Occipital lobe (tissue), 2 donors: Measurements from ENCODE around the gene CALD1. TPM values are rescaled to one million over a fixed set of nuclear protein-coding genes. Genes with fewer than 3 reads are reported as not detected.

ENCODE experiments used
- DNase-seq: peaks from one replicate; lab custom pipeline; 2025; lab: John Stamatoyannopoulos, UW
- total RNA-seq: library from RNA; depleted of rRNA; stranded (reverse); fragments of >200 nt; gene quantifications from one replicate; pipeline ENCODE4 v1.2.3, GENCODE V29; 2014

Gene CALD1
- total RNA-seq, 1 donor from 2014 or later, result 29.5 TPM

DNA sequence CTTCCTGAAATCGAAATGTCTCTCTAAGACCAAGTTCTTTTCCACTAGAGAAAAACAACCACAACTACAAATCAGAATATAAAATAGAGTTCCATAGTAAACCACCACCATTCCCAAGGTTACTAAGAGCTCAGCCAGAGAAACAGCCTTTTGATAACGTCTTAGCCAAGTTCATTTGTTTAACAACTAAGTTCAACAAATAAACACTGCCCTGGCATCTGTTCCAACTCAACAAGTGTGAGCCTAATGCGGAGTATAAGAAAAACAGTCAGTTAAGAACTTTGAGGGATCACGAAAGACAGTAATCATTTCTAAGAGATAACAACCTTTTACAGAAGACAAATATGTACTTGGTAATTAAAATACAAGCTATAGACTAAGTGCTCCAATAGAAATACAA lies 77.3 kb downstream of the CALD1 start:
- DNase-seq, result no peak

DNA sequence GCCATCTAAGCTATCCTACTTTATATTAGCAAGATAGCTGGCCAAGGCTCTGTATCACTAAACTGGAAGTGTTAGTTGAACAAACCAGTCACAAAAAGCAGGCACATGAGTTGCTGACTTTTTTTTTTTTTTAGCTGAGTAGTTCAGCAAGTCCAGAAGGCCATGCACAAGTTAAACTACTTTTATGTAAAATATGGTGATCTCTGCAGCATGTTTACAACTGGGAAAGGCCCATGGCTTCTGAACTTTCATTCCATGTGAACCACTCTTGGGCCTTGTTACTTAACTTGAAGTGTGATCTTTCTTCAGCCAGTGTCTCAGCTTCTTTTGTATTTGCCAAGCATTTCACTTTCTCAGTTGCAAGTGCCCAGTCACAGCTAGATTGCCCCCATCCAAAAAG lies 78.5 kb downstream of the CALD1 start:
- DNase-seq, result no peak

DNA sequence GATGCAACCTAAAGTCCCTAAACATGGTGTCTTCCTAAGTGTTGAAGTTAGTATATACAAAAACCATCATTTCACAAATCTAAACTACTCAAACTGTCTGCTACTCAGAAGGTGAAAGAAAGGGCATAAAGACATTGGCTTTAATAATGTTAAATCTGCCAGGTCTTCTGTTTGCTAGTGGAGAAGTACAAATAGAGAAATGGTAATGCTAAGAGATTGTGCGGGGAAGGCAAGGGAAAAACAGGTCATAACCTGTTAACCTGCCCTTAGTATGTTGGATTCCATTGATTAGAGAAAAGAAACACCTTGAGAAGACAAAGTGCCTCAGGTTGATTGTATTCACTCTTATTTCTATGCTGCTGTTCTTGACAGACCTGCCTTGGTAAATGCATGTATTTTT lies 80.3 kb downstream of the CALD1 start:
- no peak for DNase-seq

DNA sequence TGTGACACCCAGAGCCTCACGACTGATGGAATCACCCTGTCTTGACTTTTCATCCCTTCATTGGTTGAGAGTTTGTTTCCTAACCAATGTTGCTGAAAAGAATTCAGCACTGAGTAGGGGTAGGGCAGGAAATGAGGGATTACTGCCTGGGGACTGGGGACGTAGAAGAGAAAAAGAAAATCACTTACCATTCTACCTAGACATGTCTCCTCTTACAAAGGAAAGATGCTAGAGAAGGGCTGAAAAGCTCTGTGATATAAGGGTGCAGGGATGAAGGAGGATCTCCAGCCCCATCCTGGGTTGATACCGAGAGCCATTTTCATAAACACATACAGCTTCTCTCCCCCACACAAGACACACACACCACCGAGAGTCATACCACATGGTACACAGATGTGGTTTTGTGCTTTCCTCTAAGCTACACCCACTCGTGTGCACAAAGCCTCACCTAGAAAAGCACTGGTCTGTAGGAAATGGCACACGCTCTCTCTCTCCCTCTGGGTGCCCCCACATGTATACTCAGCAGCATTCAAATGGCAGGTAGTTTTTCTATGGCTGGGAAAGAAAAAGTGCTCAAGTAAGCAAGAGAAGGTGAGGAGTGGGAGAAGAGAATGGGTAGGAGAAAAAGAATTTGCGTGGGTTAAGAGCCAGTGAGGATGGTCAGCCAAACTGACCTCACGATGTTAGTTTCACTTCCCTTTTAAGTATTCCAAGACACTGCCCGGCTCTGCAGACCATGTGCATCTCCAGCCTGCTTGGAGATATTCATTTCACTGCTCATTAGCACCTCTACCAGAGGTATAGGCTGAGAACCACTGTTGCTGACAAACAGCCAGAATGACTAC lies 85.8 kb downstream of the CALD1 start:
- DNase-seq, result no peak

DNA sequence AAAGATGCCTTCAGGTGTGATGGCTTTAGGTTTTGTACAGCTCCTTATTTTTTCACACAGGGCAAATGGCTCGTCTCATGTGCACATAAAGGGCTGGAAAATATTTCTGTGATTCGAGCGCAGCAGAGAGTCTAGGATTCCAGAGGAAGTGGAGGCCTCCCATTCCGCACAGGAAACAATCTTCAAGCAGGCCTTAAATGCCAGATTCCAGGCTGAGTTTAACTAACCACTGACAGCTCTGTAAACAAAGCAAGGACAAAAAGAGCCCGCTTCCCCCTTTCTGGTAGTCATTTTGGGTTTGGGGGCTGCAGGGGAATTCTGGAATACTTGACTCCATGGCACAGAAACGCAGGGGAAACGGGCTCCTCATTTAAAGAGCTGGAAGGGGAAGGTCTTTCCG lies 87.2 kb downstream of the CALD1 start:
- no peak for DNase-seq

DNA sequence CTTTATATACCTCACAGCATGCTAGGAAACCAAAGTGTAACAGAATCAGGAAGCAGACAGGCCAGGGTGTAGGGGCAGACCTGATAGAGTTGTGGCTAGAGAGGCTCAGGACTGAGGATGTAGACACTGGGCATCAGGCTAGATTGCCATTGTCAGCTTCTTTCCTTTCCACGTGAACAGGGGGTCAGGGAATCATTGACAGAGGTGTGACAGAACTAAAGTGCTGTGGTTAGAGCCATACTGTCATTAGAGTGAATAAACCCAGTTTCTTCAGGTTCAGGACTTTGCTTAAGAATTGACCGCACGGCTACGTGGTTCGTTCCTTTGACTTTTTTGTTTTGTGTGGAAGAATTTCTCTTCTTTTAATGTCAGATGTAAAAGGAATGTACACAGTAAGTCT lies 90.7 kb downstream of the CALD1 start:
- DNase-seq, result no peak

DNA sequence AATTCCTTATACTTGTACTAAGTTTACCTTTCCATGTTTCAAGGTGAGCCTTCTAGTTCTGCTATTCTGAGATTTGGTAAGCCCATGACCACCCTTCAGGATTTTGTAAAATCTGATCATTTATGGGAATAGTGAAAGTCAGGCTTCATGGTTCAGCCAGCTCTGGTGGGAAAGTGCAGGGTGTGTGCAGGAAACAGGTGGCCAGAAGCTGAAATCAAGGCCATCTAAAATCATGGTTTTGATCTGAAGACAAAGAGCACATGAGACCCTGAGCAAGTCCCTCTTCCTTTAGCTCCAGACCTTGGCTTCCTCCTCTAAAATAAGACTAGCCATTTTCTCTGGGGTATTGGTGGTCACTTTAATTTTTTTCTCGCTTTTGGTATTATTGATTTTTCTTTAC lies 91.3 kb downstream of the CALD1 start:
- no peak for DNase-seq

DNA sequence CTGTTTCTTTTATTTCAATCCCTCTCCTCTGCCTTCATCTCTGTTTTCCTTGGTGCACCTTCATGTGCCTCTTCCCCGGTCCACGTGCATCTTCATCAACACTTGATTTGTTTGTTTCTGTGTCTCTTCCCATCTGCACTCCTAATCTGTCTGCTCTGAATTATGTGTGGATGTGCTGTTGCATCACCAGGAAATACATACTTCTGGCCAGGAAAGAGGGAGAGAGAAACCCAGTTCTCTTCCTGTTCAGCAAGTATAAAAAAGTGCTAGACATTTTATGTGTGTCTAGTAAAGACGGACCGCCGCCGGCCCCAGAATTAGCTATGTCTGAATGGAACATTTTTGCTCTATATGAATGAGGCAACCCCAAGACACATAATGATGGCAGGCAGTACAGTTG lies 93.8 kb downstream of the CALD1 start:
- DNase-seq, result no peak

DNA sequence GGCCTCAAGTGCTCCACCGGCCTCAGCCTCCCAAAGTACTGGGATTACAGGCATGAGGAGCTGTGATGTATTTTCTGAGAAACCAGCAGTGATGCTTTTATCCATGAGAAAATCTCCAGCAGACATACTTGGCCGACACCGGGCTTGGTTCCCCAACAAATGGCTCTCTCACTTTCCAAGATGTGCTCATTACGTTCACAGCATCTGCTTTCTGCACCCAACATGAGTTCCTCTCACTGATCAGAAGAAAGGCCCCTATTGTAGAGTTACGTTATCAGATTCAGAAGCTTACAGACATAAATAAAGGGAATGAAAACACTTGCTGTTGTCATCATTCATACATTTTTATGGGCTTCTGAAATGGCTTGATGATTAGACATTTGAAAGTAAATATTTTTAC lies 95.0 kb downstream of the CALD1 start:
- DNase-seq, result no peak

DNA sequence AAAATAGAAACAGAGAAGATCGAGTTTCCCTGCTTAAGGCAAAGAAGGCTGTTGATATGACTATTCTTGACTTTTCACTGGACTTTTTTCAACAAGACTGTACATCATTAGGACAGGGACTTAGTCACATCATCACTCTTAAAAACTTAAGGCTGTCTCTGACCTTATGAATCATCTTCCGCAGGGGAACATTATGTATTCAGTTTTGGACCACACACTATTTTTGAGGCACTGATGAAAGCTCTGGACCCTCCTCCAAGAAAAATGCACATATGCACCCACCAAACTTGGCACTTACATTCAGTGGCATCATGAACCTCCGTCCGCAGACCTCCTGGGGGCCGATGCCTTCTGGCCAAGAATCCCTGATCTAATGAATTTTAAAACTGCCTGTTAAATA lies 96.4 kb downstream of the CALD1 start:
- no peak for DNase-seq

DNA sequence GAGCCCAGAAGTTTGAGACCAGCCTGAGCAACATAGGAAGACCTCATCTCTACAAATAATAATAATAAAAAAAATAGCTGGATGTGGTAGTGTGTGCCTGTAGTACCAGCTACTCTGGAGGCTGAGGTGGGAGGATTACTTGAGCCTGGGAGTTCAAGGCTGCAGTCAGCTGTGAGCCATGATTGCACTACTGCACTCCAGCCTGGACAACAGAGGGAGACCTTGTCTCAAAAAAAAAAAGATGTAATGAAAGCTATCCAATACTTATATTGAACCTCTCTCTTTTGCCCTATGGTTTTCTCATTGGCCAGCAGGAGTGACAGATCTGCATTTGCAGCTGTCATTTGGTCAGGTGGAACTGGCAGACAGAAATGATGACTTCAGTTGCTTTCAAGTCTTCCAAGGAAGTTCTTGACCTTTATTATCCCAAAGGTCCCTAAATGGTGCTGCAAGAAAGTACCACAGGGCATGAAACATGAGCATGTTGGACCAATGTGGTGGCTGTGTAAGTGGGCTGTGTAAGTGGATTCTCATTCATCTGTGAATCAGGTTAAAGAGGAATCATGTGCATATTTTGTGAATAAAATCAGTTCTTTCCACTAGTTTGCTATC lies 99.4 kb downstream of the CALD1 start:
- no peak for DNase-seq

DNA sequence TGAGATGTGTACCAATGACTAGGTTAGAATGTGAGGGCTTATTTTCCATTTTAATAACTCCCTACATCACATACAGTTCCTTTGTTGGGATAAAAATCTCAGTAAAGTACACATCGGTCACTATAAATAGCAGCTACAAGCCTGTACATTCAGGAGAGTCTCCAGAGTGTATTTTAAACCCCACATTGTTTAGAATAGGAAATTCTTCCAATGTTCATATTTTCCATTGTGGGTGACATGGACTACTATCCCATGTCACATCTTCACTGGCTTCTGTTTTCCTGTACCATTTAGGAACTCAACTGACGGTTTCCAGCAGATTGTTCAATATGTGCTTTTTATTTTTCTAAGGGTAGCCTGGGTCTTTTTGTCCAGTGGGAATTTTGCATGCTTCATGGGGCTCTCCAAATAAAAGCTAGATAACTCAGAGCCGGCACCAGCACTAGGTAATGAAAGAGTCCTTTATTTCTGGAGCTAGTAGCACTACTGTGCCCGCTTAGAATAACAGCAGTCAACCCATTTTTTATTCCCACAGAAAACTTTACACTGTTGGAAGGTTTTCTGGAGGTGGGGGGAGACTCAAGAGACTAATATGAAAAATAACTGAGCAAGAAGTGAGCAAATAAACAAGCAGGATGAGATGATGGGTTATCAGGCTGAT lies 100.5 kb downstream of the CALD1 start:
- DNase-seq, result no peak

DNA sequence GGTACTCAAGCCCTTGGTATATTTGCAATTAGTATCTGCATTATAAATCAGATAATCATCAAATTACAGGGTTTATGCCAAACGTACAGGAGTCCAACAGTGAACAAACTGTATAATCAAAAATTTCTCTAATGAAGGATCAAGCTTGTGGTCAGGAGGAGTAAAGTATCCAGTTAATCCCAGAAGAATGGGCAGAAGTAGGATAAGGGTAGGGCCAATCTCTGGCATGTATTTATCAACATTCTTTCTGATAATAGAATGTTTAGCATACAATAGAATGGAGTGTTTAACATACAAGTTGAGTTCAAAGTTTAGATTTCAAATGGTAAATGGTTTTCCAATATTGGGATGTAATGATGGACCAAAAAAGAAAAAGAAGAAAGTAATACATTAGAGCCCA lies 103.0 kb downstream of the CALD1 start:
- no peak for DNase-seq

DNA sequence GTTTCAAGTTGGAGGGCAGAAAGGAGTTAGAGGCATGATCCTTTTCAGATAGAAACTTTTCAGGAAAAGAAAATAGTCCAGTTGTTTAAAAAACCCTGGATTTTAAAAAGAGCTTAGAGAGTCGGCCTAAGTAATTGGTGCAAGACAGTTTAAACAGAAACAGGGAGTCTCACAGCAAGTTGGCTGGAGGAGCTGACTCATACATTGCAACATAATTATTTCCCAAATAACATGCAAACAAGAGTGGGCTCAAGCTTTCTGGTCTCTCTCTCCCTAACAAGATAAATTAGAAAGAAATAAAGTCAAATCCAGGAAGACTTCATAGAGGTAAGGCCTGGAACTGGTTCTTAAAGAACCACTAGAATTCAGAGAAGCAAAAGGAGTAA lies 106.5 kb downstream of the CALD1 start:
- DNase-seq, result no peak

DNA sequence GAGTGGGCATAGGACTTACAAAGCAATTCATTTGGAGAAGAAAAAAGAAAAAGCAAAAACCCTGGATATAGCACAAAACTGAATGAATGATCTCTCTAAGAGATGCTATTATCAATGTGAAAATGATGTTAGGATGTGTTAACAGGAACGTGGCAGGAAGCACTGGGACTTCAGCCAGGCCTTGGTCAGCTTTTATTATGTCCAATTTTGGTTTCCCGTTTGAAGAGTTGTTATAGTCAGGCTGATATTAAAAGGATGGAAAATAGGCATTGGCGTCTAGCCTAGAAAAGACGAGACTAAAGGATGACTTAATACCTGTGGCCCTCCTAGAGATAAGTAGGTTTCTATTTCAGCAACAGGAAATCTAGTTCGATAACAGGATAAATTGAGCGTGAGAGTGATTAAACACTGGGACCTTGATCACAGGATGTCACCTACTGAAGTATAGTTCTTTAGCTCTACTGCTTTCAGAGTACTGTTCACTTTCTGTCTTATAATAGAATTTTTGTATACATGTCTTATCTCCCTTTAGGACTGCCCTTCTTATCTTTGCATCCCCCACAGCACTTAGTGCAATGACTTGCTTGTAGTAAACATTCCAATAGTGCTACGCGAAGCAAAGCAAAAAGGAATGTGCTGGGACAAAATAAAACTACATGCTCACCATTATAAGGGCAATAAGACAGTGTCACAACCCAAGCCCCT lies 107.1 kb downstream of the CALD1 start:
- no peak for DNase-seq

DNA sequence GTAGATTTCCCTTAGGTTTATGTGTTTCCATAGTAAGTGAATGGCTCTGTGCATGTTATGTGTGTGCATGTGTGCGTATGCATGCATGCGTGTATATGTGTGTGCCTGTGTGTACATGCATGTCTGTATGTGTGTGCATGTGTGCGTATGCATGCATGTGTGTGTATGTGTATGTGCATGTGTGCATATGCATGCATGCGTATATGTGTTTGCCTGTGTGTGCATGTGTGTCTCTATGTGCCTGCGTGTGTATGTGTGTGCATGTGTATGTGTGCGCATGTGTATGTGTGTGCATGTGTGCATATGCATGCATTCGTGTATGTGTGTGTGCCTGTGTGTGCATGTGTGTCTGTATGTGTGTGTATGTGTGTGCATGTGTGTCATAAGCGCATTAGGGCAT lies 108.1 kb downstream of the CALD1 start:
- DNase-seq, result no peak

DNA sequence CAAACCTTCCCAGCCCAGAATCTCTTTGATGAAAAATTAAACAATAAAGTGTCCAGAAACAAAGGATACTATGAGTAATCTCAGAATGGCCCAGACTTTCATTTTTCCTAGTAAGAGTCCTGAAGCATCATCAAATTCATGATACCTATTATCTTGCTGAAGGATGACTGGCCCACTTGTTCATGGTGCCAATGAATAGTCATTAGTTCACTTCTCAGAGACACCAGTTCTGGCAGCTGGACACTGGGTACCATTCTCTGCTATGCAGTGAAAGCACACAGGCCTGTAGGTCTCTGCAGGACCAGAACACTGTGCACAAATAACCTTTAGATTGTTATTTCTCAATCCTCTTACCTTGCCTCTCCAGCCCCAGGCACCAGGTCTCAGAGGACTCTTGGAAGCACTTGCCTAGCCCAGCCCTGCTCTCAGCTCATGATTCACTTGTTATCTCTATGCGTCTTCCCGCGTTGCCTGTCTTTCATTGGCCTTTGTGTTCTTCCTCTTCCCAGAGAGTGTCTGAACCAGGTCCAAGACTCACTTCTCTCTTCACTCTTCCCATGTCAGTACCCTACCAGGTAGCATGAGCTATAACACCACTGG lies 108.8 kb downstream of the CALD1 start:
- DNase-seq, result no peak

DNA sequence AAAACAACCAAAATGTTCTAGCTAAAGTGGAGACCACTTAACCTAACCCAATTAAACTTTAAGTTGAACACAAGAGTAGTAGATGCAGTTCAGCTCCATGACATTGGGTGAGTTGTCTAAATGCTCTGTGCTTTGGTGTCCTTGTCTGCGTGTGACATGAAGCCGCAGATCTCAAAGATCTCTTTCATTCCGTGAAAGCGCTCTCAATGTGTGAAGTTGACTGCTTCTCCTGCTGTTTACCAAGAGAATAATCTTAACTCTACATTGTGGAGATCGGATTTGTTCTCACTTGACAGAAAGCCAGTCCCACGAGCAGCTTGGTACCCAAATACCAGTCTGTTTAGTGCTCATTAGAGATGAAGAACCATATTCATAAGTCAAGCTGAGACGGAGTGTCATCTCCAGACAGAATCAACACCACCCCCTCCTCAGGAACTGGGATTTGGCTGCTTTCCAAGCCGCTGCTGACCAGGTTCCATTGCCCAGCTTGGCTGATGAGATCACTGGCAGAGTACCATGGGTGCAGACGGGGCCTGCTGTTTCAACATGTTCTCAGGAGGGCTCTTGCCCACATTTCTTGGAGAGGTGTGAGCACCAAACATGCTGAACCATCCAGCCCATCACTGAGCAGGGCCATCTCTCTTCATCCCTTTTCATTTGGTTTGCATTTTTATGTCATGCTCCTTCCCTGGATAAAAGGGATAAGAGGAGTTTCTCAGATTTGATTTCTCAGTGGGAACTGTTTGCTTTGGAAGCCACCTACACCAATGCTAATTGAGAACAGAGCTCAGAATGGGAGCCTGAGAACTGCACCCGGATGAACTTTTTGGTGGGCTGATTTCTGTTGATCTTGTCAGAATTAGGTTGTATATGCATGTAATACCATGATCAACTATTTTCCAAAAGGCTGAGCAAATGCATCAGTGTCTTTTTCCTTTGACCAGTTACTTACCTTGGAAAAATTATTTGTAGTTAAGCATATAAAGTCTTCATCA lies 111.1 kb downstream of the CALD1 start:
- peak; percentile 11 for DNase-seq

DNA sequence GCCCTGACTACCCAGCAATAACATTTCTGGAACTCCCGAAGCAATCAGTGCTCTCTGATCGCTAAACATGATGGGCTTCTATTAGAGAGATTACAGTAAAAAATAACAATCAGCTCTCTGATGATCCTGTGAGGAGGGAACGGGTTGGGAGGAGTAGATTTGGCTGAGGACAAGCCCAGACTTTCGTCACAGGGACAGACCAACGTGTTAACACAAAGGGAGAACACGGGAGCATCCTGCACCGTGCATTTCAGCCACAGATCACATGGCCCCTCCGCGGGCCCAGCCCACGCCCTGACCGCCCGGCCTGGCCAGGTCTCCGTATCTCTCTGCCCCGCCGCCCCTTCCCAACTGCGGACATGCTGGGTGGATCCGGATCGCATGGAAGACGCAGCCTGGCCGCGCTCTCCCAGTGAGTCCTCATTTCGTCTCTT lies 111.8 kb downstream of the CALD1 start:
- DNase-seq, result peak; percentile 73
